ENCODE data around the gene LRRK1. TPM values are rescaled to one million over a fixed set of nuclear protein-coding genes. Genes with fewer than 3 reads are reported as not detected.

Gene LRRK1
- total RNA-seq, 6 experiments from 2014 or later: 0.93 to 3.6 (median 2.5) TPM

- TF ChIP-seq POLR2A (IDR thresholded peaks at IDR 0.05): no peak
- TF ChIP-seq CTCF (IDR thresholded peaks at IDR 0.05): no peak
- Histone ChIP-seq H3K4me1 (no peaks in the 10 kb centered on the region), H3K9me3 (no peaks in the 10 kb centered on the region), H3K4me3 (no peak overlapping the region), H3K27ac (no peak overlapping the region), H3K27me3 (no peaks in the 10 kb centered on the region), H3K36me3 (no peaks in the 10 kb centered on the region)
- ATAC-seq (no peak), DNase-seq (no peak)
- WGBS (ENCODE audit: insufficient coverage, low coverage, low lambda C conversion rate, missing lambda C conversion rate): 66% methylated on average over 3 of the region's 3 CpGs
- intact Hi-C loops (cut with DNase I): no loop called here
These were observed 114.6 kb downstream of the LRRK1 start for GRCh38 chr15:101033801-101034200.

GRCh38 chr15:101035611-101036010 is 116.5 kb downstream of the LRRK1 start:
- Histone ChIP-seq H3K4me3 (no peak overlapping the region), H3K27ac (no peak overlapping the region), H3K9me3 (no peaks in the 10 kb centered on the region), H3K4me1 (no peaks in the 10 kb centered on the region), H3K36me3 (no peaks in the 10 kb centered on the region), H3K27me3 (no peaks in the 10 kb centered on the region)
- ATAC-seq (no peak), DNase-seq (no peak)
- intact Hi-C loops (cut with DNase I): no loop called here
- TF ChIP-seq POLR2A (IDR thresholded peaks at IDR 0.05): no peak
- TF ChIP-seq CTCF (IDR thresholded peaks at IDR 0.05): no peak

GRCh38 chr15:101036189-101036588 is 117.0 kb downstream of the LRRK1 start:
- H3K36me3 ChIP-seq: no peaks in the 10 kb centered on the region
- DNase-seq (no peak), ATAC-seq (no peak)
- H3K4me1 ChIP-seq: no peaks in the 10 kb centered on the region
- H3K27ac ChIP-seq: no peak overlapping the region
- 50% methylated on average over 1 of the region's 1 CpG for WGBS (ENCODE audit: insufficient coverage, low coverage, low lambda C conversion rate, missing lambda C conversion rate)
- no peak overlapping the region for H3K4me3 ChIP-seq
- intact Hi-C loops (cut with DNase I): no loop called here
- TF ChIP-seq CTCF (IDR thresholded peaks at IDR 0.05) (no peak), POLR2A (IDR thresholded peaks at IDR 0.05) (no peak)
- H3K27me3 ChIP-seq: no peaks in the 10 kb centered on the region
- no peaks in the 10 kb centered on the region for H3K9me3 ChIP-seq

- H3K4me1 ChIP-seq: no peaks in the 10 kb centered on the region
- H3K27ac ChIP-seq: no peak overlapping the region
- no peaks in the 10 kb centered on the region for H3K27me3 ChIP-seq
- 88% methylated on average over 1 of the region's 3 CpGs for WGBS (ENCODE audit: insufficient coverage, low coverage, low lambda C conversion rate, missing lambda C conversion rate)
- ATAC-seq: peak in 1 of 4 donors; percentile 20
- H3K4me3 ChIP-seq: no peak overlapping the region
- peak in 2 of 3 donors; percentile 28 to 31 for DNase-seq
- TF ChIP-seq POLR2A (IDR thresholded peaks at IDR 0.05) (no peak), CTCF (IDR thresholded peaks at IDR 0.05) (no peak)
- H3K36me3 ChIP-seq: no peaks in the 10 kb centered on the region
- no peaks in the 10 kb centered on the region for H3K9me3 ChIP-seq
- intact Hi-C loops (cut with DNase I): no loop called here
These were observed 118.1 kb downstream of the LRRK1 start for GRCh38 chr15:101037090-101037830.
